HG03457 (cell line): ENCODE data around the gene NLGN3.

Experiments
- ATAC-seq: cut with Tn5 transposase; IDR thresholded peaks from one replicate; pipeline ENCODE4 v1.9.1; 2021; ENCODE audit warnings: moderate number of reproducible peaks; ENCODE audit not compliant: unreplicated experiment

Gene NLGN3

GRCh38 chrX:71118032-71118984 lies 26.3 kb upstream of the NLGN3 start, which contains the start of gene MED12:
Gene MED12, plus strand, starts transcription at chrX:71118596. Its CDS starts 159 bp downstream, at chrX:71118755.
- peak; percentile 83 for ATAC-seq

DNA sequence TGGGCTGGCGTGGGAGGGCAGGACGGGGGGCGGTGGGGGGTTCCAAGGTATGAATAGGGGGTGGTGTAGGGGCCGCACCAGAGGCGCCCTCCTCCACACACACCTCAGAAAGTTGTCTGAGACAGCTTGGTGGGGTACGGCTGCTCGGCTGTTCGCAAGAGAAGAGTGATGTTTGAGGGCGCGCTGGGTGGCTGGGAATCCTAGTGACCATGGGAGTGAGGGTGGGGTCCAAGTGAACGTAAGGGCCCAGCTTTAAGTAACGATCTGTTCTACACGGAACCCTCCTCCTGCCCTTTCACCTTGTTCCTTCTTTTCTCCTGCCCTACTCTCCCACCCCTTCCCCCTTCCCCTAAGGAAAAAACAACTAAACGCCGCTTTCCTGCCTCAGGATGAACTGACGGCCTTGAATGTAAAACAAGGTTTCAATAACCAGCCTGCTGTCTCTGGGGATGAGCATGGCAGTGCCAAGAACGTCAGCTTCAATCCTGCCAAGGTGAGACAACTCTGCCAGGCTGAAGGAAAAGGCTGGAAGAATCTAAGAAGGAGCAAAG lies 25.6 kb upstream of the NLGN3 start:
- ATAC-seq: no peak

DNA sequence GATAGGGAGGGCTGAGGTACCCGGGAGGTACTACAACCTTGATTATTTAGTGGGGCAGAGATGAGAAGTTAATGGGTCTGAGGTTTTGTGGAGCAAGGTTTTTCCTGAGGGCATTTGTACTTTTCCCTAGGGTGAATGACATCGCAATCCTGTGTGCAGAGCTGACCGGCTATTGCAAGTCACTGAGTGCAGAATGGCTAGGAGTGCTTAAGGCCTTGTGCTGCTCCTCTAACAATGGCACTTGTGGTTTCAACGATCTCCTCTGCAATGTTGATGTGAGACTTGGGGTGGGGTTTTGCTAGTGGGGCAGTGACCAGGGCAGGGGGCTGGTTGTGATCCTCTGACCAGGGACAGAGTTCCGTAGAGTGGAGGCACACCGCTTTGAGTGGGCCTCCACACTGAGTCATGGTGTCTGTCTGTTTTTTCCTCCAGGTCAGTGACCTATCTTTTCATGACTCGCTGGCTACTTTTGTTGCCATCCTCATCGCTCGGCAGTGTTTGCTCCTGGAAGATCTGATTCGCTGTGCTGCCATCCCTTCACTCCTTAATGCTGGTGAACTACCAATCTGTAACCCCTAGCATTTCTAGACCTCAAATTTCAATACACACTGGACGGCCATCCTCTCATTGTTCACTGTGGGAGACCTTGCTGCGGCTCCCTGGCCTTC lies 16.3 kb upstream of the NLGN3 start:
- no peak for ATAC-seq

GRCh38 chrX:71128915-71129765 lies 15.5 kb upstream of the NLGN3 start:
- no peak for ATAC-seq

DNA sequence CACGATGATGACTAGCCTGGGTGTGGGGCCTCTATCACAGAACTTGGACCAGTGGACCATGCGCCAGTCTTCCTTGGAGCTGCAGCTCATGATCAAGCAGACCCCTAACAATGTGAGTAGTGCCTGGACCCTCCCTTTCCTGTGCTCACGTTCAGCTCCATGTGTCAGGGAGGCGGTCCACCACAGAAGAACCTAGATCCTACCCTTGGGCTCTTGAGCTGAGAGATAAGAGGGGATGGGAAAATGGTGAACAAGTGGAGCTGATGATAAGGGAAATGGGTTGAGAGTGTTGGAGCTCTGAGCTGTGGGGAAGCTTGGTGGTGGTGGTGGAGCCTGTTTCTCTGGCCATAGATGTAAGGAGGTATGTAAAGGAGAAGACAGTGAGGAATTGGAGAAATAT lies 13.1 kb upstream of the NLGN3 start:
- ATAC-seq: no peak

DNA sequence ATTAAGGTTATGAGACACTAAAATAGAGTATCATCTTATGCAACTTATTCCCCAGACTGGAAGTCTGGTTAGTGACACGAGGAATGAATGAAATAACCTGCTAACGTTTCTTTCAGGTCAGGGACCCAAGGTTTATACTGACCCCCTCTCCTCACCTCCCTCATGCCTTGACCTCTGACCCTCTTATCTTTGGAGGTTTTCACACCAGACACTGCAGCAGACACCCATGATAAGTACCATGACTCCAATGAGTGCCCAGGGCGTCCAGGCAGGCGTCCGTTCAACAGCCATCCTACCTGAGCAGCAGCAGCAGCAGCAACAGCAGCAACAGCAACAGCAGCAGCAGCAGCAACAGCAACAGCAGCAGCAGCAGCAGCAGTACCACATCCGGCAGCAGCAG lies 4.2 kb upstream of the NLGN3 start:
- ATAC-seq: no peak

GRCh38 chrX:71143508-71143907 lies 1.1 kb upstream of the NLGN3 start:
- ATAC-seq: no peak

DNA sequence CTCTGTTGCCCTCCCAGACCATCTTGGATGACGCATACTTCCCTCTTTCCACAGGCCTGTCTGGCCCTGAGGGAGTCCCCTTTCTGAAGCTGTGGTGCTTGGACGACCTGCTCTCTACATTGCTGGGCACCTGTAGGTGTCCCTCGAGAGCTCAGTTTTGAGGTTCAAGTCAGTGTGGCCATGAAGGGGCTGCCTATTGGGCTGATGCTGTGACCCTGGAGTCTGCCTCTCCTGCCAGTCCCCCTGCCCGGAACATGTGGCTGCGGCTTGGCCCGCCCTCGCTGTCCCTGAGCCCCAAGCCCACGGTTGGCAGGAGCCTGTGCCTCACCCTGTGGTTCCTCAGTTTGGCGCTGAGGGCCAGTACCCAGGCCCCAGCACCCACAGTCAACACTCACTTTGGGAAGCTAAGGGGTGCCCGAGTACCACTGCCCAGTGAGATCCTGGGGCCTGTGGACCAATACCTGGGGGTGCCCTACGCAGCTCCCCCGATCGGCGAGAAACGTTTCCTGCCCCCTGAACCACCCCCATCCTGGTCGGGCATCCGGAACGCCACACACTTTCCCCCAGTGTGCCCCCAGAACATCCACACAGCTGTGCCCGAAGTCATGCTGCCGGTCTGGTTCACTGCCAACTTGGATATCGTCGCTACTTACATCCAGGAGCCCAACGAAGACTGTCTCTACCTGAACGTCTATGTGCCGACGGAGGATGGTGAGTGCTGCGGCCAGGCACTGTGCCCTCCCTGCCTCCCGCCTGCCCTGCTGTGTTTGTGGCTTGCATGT lies 3.0 kb downstream of the NLGN3 start:
- ATAC-seq: no peak

GRCh38 chrX:71148278-71148663 lies 3.6 kb downstream of the NLGN3 start:
- no peak for ATAC-seq

- no peak for ATAC-seq
Measured at GRCh38 chrX:71151366-71151765, 6.7 kb downstream of the NLGN3 start.

DNA sequence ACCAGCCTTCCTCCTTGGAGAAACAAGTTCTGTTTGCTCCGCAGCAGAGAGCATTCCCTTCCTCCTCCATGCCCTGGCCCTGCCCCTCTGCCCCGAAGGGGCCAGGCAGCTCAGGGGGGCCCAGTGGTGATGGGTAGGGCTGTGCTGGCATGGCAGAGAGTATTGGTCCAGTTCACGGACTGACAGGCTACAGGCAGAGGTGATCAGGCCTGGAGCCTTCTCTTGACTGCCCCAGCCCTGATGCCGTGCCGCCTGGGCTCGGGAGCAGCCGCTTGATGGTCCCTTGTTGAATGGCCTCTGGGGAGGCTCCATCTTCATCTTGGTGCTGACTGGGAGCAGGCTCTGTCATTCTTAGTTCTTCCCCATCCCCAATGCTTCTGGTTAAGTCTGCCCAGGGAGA lies 9.6 kb downstream of the NLGN3 start:
- ATAC-seq: no peak

GRCh38 chrX:71154641-71155040 lies 10.0 kb downstream of the NLGN3 start:
- no peak for ATAC-seq

- no peak for ATAC-seq
Measured at GRCh38 chrX:71158603-71159002, 14.0 kb downstream of the NLGN3 start.

- no peak for ATAC-seq
Measured at GRCh38 chrX:71159335-71159734, 14.7 kb downstream of the NLGN3 start.

GRCh38 chrX:71160475-71160874 lies 15.8 kb downstream of the NLGN3 start:
- ATAC-seq: no peak

- ATAC-seq: no peak
Measured at GRCh38 chrX:71162981-71163380, 18.3 kb downstream of the NLGN3 start.

- ATAC-seq: no peak
Measured at GRCh38 chrX:71164071-71164470, 19.4 kb downstream of the NLGN3 start.

DNA sequence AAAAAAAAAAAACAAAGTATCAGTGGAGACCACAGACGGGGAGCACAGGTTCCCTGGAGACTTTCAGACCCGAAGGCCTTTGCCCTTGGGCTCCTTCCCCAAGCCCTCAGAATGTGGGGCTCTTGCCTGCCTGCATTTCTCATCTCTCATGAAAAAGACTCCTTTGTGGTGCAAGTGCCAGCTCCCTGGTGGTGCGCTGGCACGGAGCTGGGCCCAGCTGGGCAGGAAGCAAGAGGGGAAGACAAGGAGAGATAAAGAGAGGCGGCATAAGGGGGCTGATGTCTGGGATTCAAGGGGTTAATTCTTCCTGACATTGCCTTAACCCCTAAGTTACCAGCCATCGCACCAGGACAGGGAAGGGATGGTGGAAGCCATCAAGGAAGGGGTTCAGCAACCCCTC lies 21.8 kb downstream of the NLGN3 start:
- no peak for ATAC-seq

- no peak for ATAC-seq
Measured at GRCh38 chrX:71167031-71167781, 22.6 kb downstream of the NLGN3 start.
